ENCODE measurements around the gene SF3B3.

GRCh38 chr16:70552675-70553074, 29.1 kb downstream of the SF3B3 start:
- TF ChIP-seq ZNF282 (IDR thresholded peaks at IDR 0.05; ENCODE audit: partially characterized antibody) (no peak), ZNF768 (CRISPR knock-in tag; IDR thresholded peaks at IDR 0.05) (no peak), TBX3 (IDR thresholded peaks at IDR 0.05; ENCODE audit: borderline replicate concordance) (no peak), GATAD2A (CRISPR knock-in tag; IDR thresholded peaks at IDR 0.05) (no peak), E2F5 (CRISPR knock-in tag; conservative IDR thresholded peaks at IDR 0.05) (no peak), HDAC1 (CRISPR knock-in tag; IDR thresholded peaks at IDR 0.05) (no peak), RBFOX2 (IDR thresholded peaks at IDR 0.05; ENCODE audit: low read depth, low read length) (no peak), POLR2A (IDR thresholded peaks at IDR 0.05; ENCODE audit: insufficient read depth in 1 of 2, low read depth in 2 of 2, low read length in 2 of 2) (no peak; a peak in 1 of 4 replicates), ZFP37 (CRISPR knock-in tag; IDR thresholded peaks at IDR 0.05; ENCODE audit: borderline replicate concordance) (no peak), ZNF616 (CRISPR knock-in tag; IDR thresholded peaks at IDR 0.05; ENCODE audit: low read depth) (no peak), ZBTB46 (CRISPR knock-in tag; IDR thresholded peaks at IDR 0.05; ENCODE audit: borderline replicate concordance) (no peak), DPF2 (CRISPR knock-in tag; IDR thresholded peaks at IDR 0.05; ENCODE audit: borderline replicate concordance, low read depth) (no peak)
